Endothelial cell of umbilical vein (primary cell): ENCODE measurements around the gene TFPI2. TPM values are rescaled to one million over a fixed set of nuclear protein-coding genes. Genes with fewer than 3 reads are reported as not detected.

ENCODE experiments used
- BruUV-seq: library from RNA; stranded (reverse); fragments of 400-500 nt; replicated peaks from 2 replicates; lab custom pipeline; 2021; lab: Mats Ljungman, UMichigan
- CTCF ChIA-PET: fragments of 300-600, 350-600 bp; sonication (Branson Sonifier 250); formaldehyde crosslinking; loops from one replicate; lab custom pipeline; 2021; ENCODE audit warnings: antibody characterized with exemption, inconsistent platforms; lab: Charles Lee
- POLR2A ChIA-PET: fragments of 300-600, 350-600 bp; sonication (Branson Sonifier 250); formaldehyde crosslinking; loops from one replicate; lab custom pipeline; 2021; ENCODE audit warnings: antibody characterized with exemption, inconsistent platforms; lab: Charles Lee
- DNase-seq: peaks from one replicate; pipeline ENCODE4 v3.0.0-alpha.2; 2011; ENCODE audit warnings: low read depth, low spot score
- FAIRE-seq: peaks from 2 replicates; lab custom pipeline; 2011; peaks lifted over from hg19 to GRCh38; lab: Jason Lieb, UNC
- H2AFZ ChIP-seq: 2 replicates; pipeline ENCODE4 v1.6.0; 2012; ENCODE audit warnings: low read depth, low read length, control low read depth, inconsistent platforms
- H3K27ac ChIP-seq: 2 replicates; pipeline ENCODE4 v1.5.1; 2011; ENCODE audit warnings: low read depth, mild to moderate bottlenecking, control low read depth, low read length, moderate library complexity; ENCODE audit not compliant: insufficient read depth
- H3K27me3 ChIP-seq, 2 experiments: 2 replicates each; pipeline versions ENCODE4 v1.6.0 to v1.6.1; 2011; ENCODE audit warnings: low read length in 2 of 2, mixed read lengths in 1 of 2; ENCODE audit not compliant: control insufficient read depth in 2 of 2, insufficient read depth in 2 of 2
- H3K36me3 ChIP-seq, 2 experiments: 2 replicates in 1 of 2; 3 replicates in 1 of 2; pipeline ENCODE4 v1.5.1; 2011; ENCODE audit warnings: low read length in 2 of 2, mild to moderate bottlenecking in 1 of 2, moderate library complexity in 1 of 2; ENCODE audit not compliant: control insufficient read depth in 2 of 2, insufficient read depth in 2 of 2; ENCODE audit errors: extremely low read depth in 1 of 2
- H3K4me1 ChIP-seq: 3 replicates; pipeline ENCODE4 v1.5.1; 2011; ENCODE audit warnings: mild to moderate bottlenecking, low read length; ENCODE audit not compliant: control insufficient read depth, insufficient read depth; ENCODE audit errors: extremely low read depth
- H3K4me2 ChIP-seq: 2 replicates; pipeline ENCODE4 v1.6.1; 2011; ENCODE audit warnings: low read length, control low read depth, mixed read lengths; ENCODE audit not compliant: insufficient read depth
- H3K4me3 ChIP-seq, 3 experiments: fragments of 200-600 bp in 1 of 3; sonication (generic), shearing (Covaris generic) in 1 of 3; replicated peaks in 1 of 3; 2 replicates each; pipeline ENCODE4 v1.5.1; 2011 to 2016; ENCODE audit warnings: control low read depth in 3 of 3, low read length in 3 of 3, mild to moderate bottlenecking in 2 of 3, inconsistent platforms in 1 of 3, low read depth in 1 of 3, moderate library complexity in 1 of 3; ENCODE audit not compliant: insufficient read depth in 1 of 3
- H3K79me2 ChIP-seq: 2 replicates; pipeline ENCODE4 v1.6.0; 2012; ENCODE audit warnings: low read length, inconsistent platforms; ENCODE audit not compliant: control insufficient read depth, insufficient read depth
- H3K9ac ChIP-seq: replicated peaks from 2 replicates; pipeline ENCODE3; 2011; ENCODE audit warnings: low read length, control low read depth; ENCODE audit not compliant: insufficient read depth; ENCODE audit errors: extremely low read depth
- H3K9me1 ChIP-seq: replicated peaks from 3 replicates; pipeline ENCODE4 v1.6.0; 2011; ENCODE audit warnings: mild to moderate bottlenecking, low read length; ENCODE audit not compliant: control insufficient read depth, insufficient read depth; ENCODE audit errors: extremely low read depth
- H3K9me3 ChIP-seq: replicated peaks from 2 replicates; pipeline ENCODE4 v1.5.1; 2012; ENCODE audit warnings: low read length, inconsistent platforms; ENCODE audit not compliant: control insufficient read depth, insufficient read depth
- H4K20me1 ChIP-seq: replicated peaks from 2 replicates; pipeline ENCODE3; 2011; ENCODE audit warnings: mild to moderate bottlenecking, low read length; ENCODE audit not compliant: control insufficient read depth, insufficient read depth; ENCODE audit errors: extremely low read depth
- EZH2 ChIP-seq: IDR thresholded peaks from 2 replicates; pipeline ENCODE4 v1.6.1; 2012; ENCODE audit warnings: borderline replicate concordance, low read depth, mild to moderate bottlenecking, moderate library complexity, low read length, inconsistent platforms; ENCODE audit not compliant: severe bottlenecking
- FOS ChIP-seq: IDR thresholded peaks from 2 replicates; pipeline ENCODE4 v1.6.1; 2011; ENCODE audit warnings: mild to moderate bottlenecking, low read length, moderate library complexity, borderline replicate concordance; ENCODE audit not compliant: insufficient read depth
- GATA2 ChIP-seq: IDR thresholded peaks from 2 replicates; pipeline ENCODE4 v1.7.0; 2011; ENCODE audit warnings: low read depth, mild to moderate bottlenecking, moderate library complexity, mixed read lengths, low read length; ENCODE audit not compliant: insufficient read length, insufficient read depth
- JUN ChIP-seq: IDR thresholded peaks from 2 replicates; pipeline ENCODE4 v1.6.1; 2011; ENCODE audit warnings: borderline replicate concordance, low read depth; ENCODE audit not compliant: insufficient read length, insufficient read depth
- MAX ChIP-seq: IDR thresholded peaks from 2 replicates; pipeline ENCODE4 v1.6.1; 2011; ENCODE audit not compliant: insufficient read depth, insufficient read length
- MYC ChIP-seq: IDR thresholded peaks from one replicate; pipeline ENCODE4 v1.6.1; 2011; ENCODE audit warnings: mild to moderate bottlenecking, low read depth, low read length
- POLR2A ChIP-seq: IDR thresholded peaks from 2 replicates; pipeline ENCODE4 v1.6.1; 2012; ENCODE audit warnings: low read depth, mild to moderate bottlenecking, control low read depth, low read length
- POLR2AphosphoS5 ChIP-seq: IDR thresholded peaks from 2 replicates; pipeline ENCODE4 v1.6.1; 2012; ENCODE audit warnings: low read depth, mild to moderate bottlenecking, control low read depth, low read length, moderate library complexity; ENCODE audit not compliant: insufficient read depth
- dilution Hi-C: fragments of 300-500 bp; cut with MboI; formaldehyde crosslinking; loops from one replicate; pipeline ENCODE4 v1.15.0; 2019; ENCODE audit warnings: low sequenced_read_pairs; ENCODE audit not compliant: extremely low pct_ligation_motif_present
- intact Hi-C: fragments of 100-400 bp; cut with micrococcal nuclease; formaldehyde crosslinking; loops from one replicate; pipeline ENCODE4 v1.10.0; 2022
- polyA plus RNA-seq, 4 experiments: library from polyadenylated mRNA; depleted of rRNA in 3 of 4; stranded (reverse) in 3 of 4; unstranded in 1 of 4; fragments of >200 nt; gene quantifications; 2 replicates each; pipeline versions ENCODE4 v1.2.1 to v1.2.3, GENCODE V29; 2011 to 2012; ENCODE audit warnings: missing spikeins in 1 of 4
- total RNA-seq: library from RNA; stranded (reverse); gene quantifications from 2 replicates; pipeline ENCODE4 v1.2.3, GENCODE V29; 2021
- TF ChIP-seq, protein P1 (sequence below), 2 donors: IDR thresholded peaks; 1 replicate in 1 of 2; 2 replicates in 1 of 2; pipeline ENCODE4 v1.5.1; 2011; ENCODE audit warnings: low read length in 2 of 2, mild to moderate bottlenecking in 2 of 2, moderate library complexity in 2 of 2, control low read depth in 1 of 2, inconsistent platforms in 1 of 2, low read depth in 1 of 2; ENCODE audit not compliant: insufficient read depth in 1 of 2; ENCODE audit errors: extremely low read depth in 1 of 2

Gene TFPI2
- total and polyA plus RNA-seq, 2 donors (not counting 3 experiments of a cell fraction or from before 2014, with no cell fraction given), result 49.9 to 65.9 TPM

- Histone ChIP-seq H3K9me1 (no peaks in the 10 kb centered on the region), H3K79me2 (no peaks in the 10 kb centered on the region), H2AFZ (peak overlapping the region; percentile 100), H3K9me3 (no peaks in the 10 kb centered on the region), H3K4me3 (peak overlapping the region; percentile 63 to 97 (median 82)), H3K4me2 (peak overlapping the region; percentile 98), H3K27ac (no peak overlapping the region), H3K36me3 (no peaks in the 10 kb centered on the region), H4K20me1 (no peaks in the 10 kb centered on the region), H3K9ac (peak overlapping the region; percentile 46), H3K27me3 (peaks cover 0 to 3% of the 10 kb centered on the region in 2 experiments), H3K4me1 (peaks cover 21% of the 10 kb centered on the region)
- no peak for FAIRE-seq
- peak; percentile 54 for DNase-seq
- POLR2A ChIA-PET, result no interaction called here
- TSS peak; percentile 51 for BruUV-seq
- intact Hi-C loops, result loop anchor here (5.0 kb wide), 1 partner anchor 507 kb away; no protein-coding TSS in a partner anchor
- no peak for TF ChIP-seq POLR2A
- TF ChIP-seq, protein P1, sequence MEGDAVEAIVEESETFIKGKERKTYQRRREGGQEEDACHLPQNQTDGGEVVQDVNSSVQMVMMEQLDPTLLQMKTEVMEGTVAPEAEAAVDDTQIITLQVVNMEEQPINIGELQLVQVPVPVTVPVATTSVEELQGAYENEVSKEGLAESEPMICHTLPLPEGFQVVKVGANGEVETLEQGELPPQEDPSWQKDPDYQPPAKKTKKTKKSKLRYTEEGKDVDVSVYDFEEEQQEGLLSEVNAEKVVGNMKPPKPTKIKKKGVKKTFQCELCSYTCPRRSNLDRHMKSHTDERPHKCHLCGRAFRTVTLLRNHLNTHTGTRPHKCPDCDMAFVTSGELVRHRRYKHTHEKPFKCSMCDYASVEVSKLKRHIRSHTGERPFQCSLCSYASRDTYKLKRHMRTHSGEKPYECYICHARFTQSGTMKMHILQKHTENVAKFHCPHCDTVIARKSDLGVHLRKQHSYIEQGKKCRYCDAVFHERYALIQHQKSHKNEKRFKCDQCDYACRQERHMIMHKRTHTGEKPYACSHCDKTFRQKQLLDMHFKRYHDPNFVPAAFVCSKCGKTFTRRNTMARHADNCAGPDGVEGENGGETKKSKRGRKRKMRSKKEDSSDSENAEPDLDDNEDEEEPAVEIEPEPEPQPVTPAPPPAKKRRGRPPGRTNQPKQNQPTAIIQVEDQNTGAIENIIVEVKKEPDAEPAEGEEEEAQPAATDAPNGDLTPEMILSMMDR (IDR thresholded peaks at IDR 0.05; ENCODE audit: extremely low read depth in 1 of 2, insufficient read depth in 1 of 2, low read depth in 1 of 2, low read length in 2 of 2), result no peak
- no peak for TF ChIP-seq JUN
- TF ChIP-seq EZH2, result no peak
- TF ChIP-seq GATA2, result no peak
- TF ChIP-seq MAX, result no peak
- no peak for TF ChIP-seq FOS
- TF ChIP-seq POLR2AphosphoS5, result no peak
- no peak for TF ChIP-seq MYC
- CTCF ChIA-PET, result interaction anchor here (1.2 to 5.0 kb wide), 4 partner anchors 9 to 197 kb away, joined by 3 to 18 read pairs (median 8); no protein-coding TSS in a partner anchor
- dilution Hi-C loops, result no loop called here
Measured at GRCh38 chr7:93890041-93890463, 501 bp downstream of the TFPI2 start.
